PC-9 (cell line): ENCODE results near the gene ZNF586. TPM values are rescaled to one million over a fixed set of nuclear protein-coding genes. Genes with fewer than 3 reads are reported as not detected.
"Not testable (repeated sequence)": the region's sequence is repeated elsewhere in the genome, so short reads cannot be mapped to it uniquely, and the experiment has no call there.

Source experiments
- BruUV-seq: library from RNA; stranded (reverse); fragments of 400-500 nt; replicated peaks from 2 replicates; lab custom pipeline; 2021; lab: Mats Ljungman, UMichigan
- CTCF ChIA-PET: fragments of 300-600 bp; sonication (Branson Sonifier 250); formaldehyde crosslinking; loops from one replicate; lab custom pipeline; 2022; ENCODE audit warnings: antibody characterized with exemption; lab: Charles Lee
- POLR2A ChIA-PET: fragments of 300-600 bp; sonication (Branson Sonifier 250); formaldehyde crosslinking; loops from one replicate; lab custom pipeline; 2022; ENCODE audit warnings: antibody characterized with exemption; ENCODE audit not compliant: unreplicated experiment; lab: Charles Lee
- DNase-seq, 2 experiments: peaks; one replicate each; pipeline versions ENCODE4 v3.0.0 to v3.0.0-alpha.2; 2015 to 2022; ENCODE audit warnings: mixed read lengths in 1 of 2
- H2AFZ ChIP-seq: fragments of 200-600 bp; sonication (generic); 2 replicates; pipeline ENCODE4 v1.8.1; 2017; ENCODE audit warnings: antibody characterized with exemption
- H3F3A ChIP-seq: fragments of 200-600 bp; sonication (generic); 2 replicates; pipeline ENCODE4 v1.8.1; 2017; ENCODE audit warnings: antibody characterized with exemption, mild to moderate bottlenecking, low read depth; ENCODE audit not compliant: insufficient read depth
- H3K27ac ChIP-seq: fragments of 200-600 bp; sonication (generic); 2 replicates; pipeline ENCODE4 v1.6.1; 2016; ENCODE audit warnings: mixed run types
- H3K27me3 ChIP-seq: fragments of 200-600 bp; sonication (generic); 2 replicates; pipeline ENCODE4 v1.6.1; 2016; ENCODE audit warnings: low read depth, mixed run types; ENCODE audit not compliant: insufficient read depth
- H3K36me3 ChIP-seq: fragments of 200-600 bp; sonication (generic); 2 replicates; pipeline ENCODE4 v1.6.1; 2016; ENCODE audit warnings: low read depth, mixed run types
- H3K4me1 ChIP-seq: fragments of 200-600 bp; sonication (generic); replicated peaks from 2 replicates; pipeline ENCODE4 v1.6.1; 2016; ENCODE audit warnings: mixed run types; ENCODE audit not compliant: insufficient read depth
- H3K4me2 ChIP-seq: fragments of 200-600 bp; sonication (generic); 2 replicates; pipeline ENCODE4 v1.6.1; 2017; ENCODE audit warnings: mixed run types
- H3K4me3 ChIP-seq: fragments of 200-600 bp; sonication (generic); 2 replicates; pipeline ENCODE4 v1.6.1; 2016; ENCODE audit warnings: mixed run types
- H3K79me2 ChIP-seq: fragments of 200-600 bp; sonication (generic); 2 replicates; pipeline ENCODE4 v1.6.1; 2017; ENCODE audit warnings: low read depth, mixed run types
- H3K9me2 ChIP-seq: fragments of 200-600 bp; sonication (generic); 2 replicates; pipeline ENCODE4 v1.8.1; 2017; ENCODE audit warnings: mild to moderate bottlenecking; ENCODE audit not compliant: insufficient read depth
- H3K9me3 ChIP-seq: fragments of 200-600 bp; sonication (generic); 2 replicates; pipeline ENCODE4 v1.8.1; 2016; ENCODE audit warnings: low read depth; ENCODE audit not compliant: insufficient read depth
- H4K20me1 ChIP-seq: fragments of 200-600 bp; sonication (generic); 2 replicates; pipeline ENCODE4 v1.8.1; 2017; ENCODE audit not compliant: insufficient read depth
- CTCF ChIP-seq: fragments of 200-600 bp; sonication (generic); conservative IDR thresholded peaks from 2 replicates; pipeline ENCODE4 v1.6.1; 2017; ENCODE audit warnings: mixed run types, antibody characterized with exemption, mild to moderate bottlenecking, moderate library complexity
- EZH2 ChIP-seq: fragments of 200-600 bp; sonication (generic); IDR thresholded peaks from 2 replicates; pipeline ENCODE4 v1.8.0; 2017; ENCODE audit warnings: antibody characterized with exemption, low read depth
- intact Hi-C: fragments of 100-400 bp; cut with micrococcal nuclease; formaldehyde crosslinking; loops from one replicate; pipeline ENCODE4 v1.10.0; 2022; ENCODE audit not compliant: unreplicated experiment
- total RNA-seq: library from RNA; stranded (reverse); gene quantifications from 2 replicates; pipeline ENCODE4 v1.2.3, GENCODE V29; 2021

ZNF586 gene
- total RNA-seq, 1 experiment from 2014 or later = 21.3 TPM

DNA sequence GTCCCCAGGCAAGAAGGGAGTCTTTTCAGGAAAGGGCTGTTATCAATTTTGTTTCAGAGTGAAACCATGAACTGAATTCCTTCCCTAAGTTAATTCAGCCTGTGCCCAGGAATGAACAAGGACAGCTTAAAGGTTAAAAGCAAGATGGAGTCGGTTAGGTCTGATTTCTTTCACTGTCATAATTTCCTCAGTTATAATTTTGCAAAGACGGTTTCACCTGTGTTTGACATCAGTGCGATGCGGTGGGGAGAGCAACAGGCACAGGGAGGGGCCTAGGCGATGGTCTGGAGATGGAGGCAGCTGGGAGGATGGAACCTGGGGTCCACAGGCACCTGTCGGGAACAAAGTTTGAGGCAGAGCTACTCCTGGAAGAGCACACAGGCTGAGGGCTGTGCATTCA lies 51.1 kb downstream of the ZNF586 start:
- Histone ChIP-seq H3F3A (peaks cover 4% of the 10 kb centered on the region; the same call in 1 of the 2 replicates), H3K4me2 (peak overlapping the region; percentile 94), H3K27ac (no peak overlapping the region), H3K79me2 (peaks cover 59% of the 10 kb centered on the region), H3K36me3 (peaks cover 15% of the 10 kb centered on the region), H3K4me3 (peak overlapping the region; percentile 82), H3K9me3 (no peaks in the 10 kb centered on the region), H4K20me1 (peaks cover 16% of the 10 kb centered on the region), H3K4me1 (peaks cover 16% of the 10 kb centered on the region), H2AFZ (no peak overlapping the region), H3K27me3 (no peaks in the 10 kb centered on the region), H3K9me2 (no peaks in the 10 kb centered on the region)
- ChIA-PET CTCF (no interaction called here), POLR2A (no interaction called here)
- DNase-seq = no peak
- TF ChIP-seq CTCF (no peak), EZH2 (no peak)
- no TSS peak for BruUV-seq
- intact Hi-C loops = no loop called here

- H2AFZ ChIP-seq, H3K9me3 ChIP-seq, intact Hi-C loops, CTCF ChIA-PET, H3K27me3 ChIP-seq, POLR2A ChIA-PET, H3K27ac ChIP-seq, BruUV-seq, DNase-seq, H3F3A ChIP-seq, H3K9me2 ChIP-seq: not testable (repeated sequence)
- Histone ChIP-seq H3K36me3 (peaks cover 17% of the 10 kb centered on the region), H3K79me2 (peaks cover 64% of the 10 kb centered on the region), H3K4me1 (peaks cover 16% of the 10 kb centered on the region), H3K4me2 (peak overlapping the region; percentile 94), H4K20me1 (peaks cover 16% of the 10 kb centered on the region), H3K4me3 (peak overlapping the region; percentile 82; the same call in 1 of the 2 replicates)
These were observed 51.6 kb downstream of the ZNF586 start for GRCh38 chr19:57821095-57821494.

GRCh38 chr19:57821501-57821900 lies 52.0 kb downstream of the ZNF586 start:
- H3K4me3 ChIP-seq, H3F3A ChIP-seq, H3K9me2 ChIP-seq, DNase-seq, H2AFZ ChIP-seq, H3K27me3 ChIP-seq, H3K4me2 ChIP-seq, POLR2A ChIA-PET, H3K27ac ChIP-seq, intact Hi-C loops, CTCF ChIA-PET, BruUV-seq, H3K9me3 ChIP-seq: not testable (repeated sequence)
- Histone ChIP-seq H4K20me1 (peaks cover 16% of the 10 kb centered on the region), H3K36me3 (peaks cover 19% of the 10 kb centered on the region), H3K79me2 (peaks cover 68% of the 10 kb centered on the region), H3K4me1 (peaks cover 16% of the 10 kb centered on the region)

DNA sequence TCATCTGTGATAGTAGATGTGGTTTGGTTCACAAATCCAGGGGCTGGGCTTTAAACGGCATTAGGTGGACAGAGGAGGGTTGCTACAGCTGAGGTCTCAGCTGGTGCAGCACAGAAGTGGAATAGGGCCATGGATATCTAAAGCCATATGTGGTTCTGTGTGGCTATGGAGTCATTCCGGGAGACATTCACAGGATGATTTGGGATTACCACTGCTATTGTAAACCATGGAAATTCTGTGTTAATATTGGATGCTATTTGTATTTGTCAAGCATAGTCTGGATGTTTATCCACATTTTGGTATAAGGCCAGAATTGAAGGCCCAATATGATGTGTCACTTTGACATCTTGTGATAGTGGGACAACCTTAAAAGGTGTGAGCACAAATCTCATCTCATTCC lies 53.7 kb downstream of the ZNF586 start:
- H3K9me2 ChIP-seq, H3K27ac ChIP-seq, DNase-seq, BruUV-seq, H3K27me3 ChIP-seq, CTCF ChIA-PET, intact Hi-C loops, H3K4me2 ChIP-seq, H3K4me3 ChIP-seq, POLR2A ChIA-PET, H2AFZ ChIP-seq, H3F3A ChIP-seq, H3K9me3 ChIP-seq: not testable (repeated sequence)
- H3K4me1 ChIP-seq = peaks cover 16% of the 10 kb centered on the region
- H4K20me1 ChIP-seq = peaks cover 16% of the 10 kb centered on the region
- H3K36me3 ChIP-seq = peaks cover 24% of the 10 kb centered on the region
- peaks cover 81% of the 10 kb centered on the region for H3K79me2 ChIP-seq

GRCh38 chr19:57823608-57824007 lies 54.1 kb downstream of the ZNF586 start:
- H4K20me1 ChIP-seq = peaks cover 16% of the 10 kb centered on the region
- H3K27me3 ChIP-seq, DNase-seq, H3K4me2 ChIP-seq, POLR2A ChIA-PET, H3K27ac ChIP-seq, H3F3A ChIP-seq, H3K4me3 ChIP-seq, H2AFZ ChIP-seq, BruUV-seq, intact Hi-C loops, CTCF ChIA-PET, H3K9me3 ChIP-seq, H3K9me2 ChIP-seq: not testable (repeated sequence)
- peaks cover 85% of the 10 kb centered on the region for H3K79me2 ChIP-seq
- peaks cover 12% of the 10 kb centered on the region for H3K4me1 ChIP-seq
- H3K36me3 ChIP-seq = peaks cover 24% of the 10 kb centered on the region
